Left kidney (tissue), 2 donors: ENCODE measurements around the gene TTC23. TPM values are rescaled to one million over a fixed set of nuclear protein-coding genes. Genes with fewer than 3 reads are reported as not detected.
A peak's percentile ranks its signal among the peaks of the same experiment; 100 is the strongest.

Source experiments
- DNase-seq: peaks from one replicate; pipeline ENCODE4 v3.0.0-alpha.2; 2013
- polyA plus RNA-seq: library from polyadenylated mRNA; unstranded; fragments of 120-200 nt; gene quantifications from one replicate; pipeline ENCODE4 v1.2.1, GENCODE V29; 2013; ENCODE audit not compliant: insufficient read length

The TTC23 gene
- polyA plus RNA-seq, 1 donor, result 35.3 TPM

DNA sequence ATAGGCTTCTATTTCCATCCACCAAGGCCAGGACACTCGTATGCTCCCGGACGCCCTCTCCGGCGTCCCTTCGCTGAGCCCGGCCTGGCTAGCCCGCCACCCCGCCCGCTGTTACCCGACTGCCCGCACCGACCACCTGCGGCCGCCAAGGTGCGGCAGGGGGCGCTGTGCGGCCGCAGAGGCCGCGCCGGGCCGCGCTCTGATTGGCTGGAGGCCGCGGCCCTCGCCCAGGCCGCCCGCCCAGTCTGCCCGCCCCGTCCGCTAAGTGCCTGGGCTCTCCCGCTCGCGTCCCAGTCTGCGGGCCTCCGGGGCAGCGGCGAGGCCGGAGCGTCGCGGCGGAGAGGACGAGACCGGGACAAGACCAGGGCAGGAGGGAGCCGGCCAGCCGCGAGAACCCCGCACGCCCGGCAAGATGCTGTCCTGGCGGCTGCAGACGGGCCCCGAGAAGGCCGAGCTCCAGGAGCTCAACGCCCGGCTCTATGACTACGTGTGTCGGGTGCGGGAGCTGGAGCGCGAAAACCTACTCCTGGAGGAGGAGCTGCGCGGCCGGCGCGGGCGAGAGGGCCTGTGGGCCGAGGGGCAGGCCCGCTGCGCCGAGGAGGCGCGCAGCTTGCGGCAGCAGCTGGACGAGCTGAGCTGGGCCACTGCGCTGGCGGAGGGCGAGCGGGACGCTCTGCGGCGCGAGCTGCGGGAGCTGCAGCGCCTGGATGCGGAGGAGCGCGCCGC lies 144.4 kb downstream of the TTC23 start, which contains the start of gene SYNM:
TSS of gene SYNM (plus strand) at position 293 of the 726 bp plus-strand sequence. CDS start at position 413, 120 bp downstream.
- DNase-seq, result peak; percentile 77

DNA sequence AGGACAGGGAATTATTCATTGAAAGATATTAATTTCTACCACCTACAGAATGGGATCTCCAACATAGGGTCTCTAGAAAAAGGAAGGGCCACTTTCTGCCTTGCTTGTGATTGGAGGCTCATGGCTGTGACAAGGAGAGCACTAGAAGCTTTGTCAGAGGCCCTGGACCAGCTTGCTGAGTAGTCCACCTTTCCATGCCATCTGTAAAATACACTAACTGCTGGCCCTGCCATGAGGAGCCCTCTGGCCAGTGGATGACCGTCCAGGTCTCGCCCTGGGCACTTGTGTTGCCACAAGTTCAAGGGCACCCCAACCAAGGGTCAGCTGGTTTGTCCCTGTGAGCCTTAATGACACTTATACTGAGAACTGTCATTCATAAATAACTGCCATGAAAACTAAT lies 146.1 kb downstream of the TTC23 start:
- DNase-seq, result no peak

DNA sequence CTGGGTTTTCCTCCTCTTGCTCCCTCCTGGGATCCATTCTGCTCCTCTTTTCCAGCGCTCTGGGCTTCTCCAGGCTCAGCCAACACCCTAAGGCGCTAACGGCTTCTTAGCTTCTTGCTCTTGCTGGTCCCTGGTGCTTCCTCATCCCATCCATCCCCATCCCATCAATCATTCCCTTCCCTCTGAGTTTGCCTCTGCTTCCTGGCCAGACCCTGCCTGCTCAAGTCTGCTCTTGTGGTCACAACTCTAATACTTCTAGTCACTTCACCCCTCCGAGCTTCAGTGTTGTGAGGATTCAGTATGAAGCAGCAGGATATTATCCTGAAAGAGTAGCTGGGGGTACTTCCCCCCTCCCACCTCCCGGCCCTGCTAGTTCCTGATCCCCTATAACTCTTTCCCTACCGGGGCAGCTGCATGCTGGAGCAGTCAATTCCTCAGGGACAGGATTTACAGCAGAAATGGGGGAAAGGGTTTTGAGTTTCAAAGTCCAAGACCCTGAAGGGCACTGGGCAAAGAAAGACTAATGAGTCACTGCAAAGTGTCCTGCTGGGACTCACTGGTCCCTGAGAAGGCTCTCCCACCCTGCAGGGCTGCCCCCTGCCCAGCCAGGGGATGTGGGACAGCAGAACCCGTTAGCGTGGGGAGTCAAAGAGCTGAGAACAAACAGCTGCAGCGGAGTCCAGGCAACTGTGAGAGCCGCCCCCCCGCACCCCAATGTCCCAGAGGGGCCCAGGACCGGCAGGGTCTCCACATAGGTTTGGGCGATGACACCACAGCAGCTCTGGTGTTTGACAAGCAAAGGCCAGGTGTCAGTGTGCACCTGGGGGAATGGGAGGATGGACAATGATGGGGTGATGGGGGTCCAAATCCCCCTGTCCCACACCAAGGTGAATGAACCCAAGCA lies 146.8 kb downstream of the TTC23 start:
- DNase-seq, result no peak

DNA sequence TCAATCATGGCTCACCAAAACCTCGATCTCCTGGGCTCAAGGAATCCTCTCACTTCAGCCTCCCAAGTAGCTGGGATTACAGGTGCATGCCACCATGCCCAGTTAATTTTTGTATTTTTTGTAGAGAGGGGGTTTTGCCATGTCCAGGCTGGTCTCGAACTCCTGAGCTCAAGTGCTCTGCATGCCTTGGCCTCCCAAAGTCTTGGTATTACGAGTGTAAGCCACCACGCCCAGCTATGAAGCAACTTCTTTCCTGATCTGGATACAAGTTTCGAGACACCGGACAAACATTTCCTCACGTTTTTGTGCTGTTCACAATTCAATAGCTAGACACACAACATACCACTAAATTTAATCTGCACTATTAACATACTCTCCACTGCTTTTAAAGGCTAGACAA lies 147.9 kb downstream of the TTC23 start:
- no peak for DNase-seq

DNA sequence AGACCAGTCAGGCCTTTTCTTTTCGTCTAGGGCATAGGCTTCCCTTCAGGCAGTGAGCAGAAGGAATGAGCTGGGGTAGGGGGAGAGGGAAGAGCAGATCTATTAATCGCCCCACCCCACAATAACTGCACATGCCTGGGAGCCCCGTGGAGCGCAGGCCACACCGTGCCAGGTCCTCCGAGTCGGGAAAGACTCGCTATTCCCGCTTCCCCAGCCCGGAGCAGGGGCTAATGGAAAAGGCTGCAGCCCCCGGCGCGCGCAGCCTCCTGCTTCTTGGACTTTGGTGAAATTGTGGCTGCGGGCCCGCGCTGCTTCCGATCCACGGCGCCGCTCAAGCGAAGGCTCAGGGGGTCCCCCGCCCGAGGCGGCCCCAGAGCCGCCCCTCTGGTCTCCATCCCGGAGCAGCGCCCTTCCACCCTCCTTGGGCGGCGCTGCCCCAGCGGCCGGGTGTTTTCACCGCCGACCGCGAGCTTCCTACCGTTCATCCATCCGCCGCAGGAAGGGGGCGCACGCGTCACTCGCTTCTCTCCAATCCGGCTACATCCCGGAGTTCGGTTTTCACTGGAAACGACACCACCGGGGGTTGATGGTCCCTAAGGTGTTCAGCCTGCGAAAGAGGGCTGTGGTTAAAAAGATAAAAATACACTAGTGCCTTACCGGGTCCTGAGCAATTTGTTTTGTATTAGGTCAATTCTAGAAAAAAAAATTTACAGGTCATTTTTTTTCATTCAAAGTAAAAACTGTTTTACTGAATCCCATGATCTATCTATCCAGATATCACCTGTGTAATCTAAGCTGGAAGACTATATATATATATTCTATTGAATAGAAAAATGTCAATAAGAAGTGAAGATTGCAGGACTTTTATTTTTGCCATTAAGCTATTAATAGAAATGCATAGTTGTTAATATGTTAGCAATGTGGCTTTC lies 148.9 kb downstream of the TTC23 start:
- peak; percentile 77 for DNase-seq

DNA sequence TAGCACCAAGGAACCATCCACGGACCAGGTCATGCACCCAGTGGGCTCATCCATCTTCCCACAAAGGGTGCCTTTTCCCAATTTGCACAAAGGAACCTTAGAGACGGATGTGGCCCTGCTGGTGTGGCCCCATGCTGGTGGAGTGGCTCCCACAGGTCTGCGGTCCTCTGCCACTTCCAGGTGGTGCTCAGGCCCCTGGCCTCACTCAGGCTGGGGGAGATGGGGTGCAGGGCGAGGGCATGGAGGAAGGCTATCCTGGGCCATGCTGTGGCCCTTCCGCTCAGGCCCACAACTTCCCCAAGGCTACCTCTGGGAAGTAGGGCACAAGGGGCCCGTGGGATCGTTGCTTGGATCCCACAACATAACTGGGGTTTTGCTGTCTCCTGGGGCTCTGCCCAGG lies 149.7 kb downstream of the TTC23 start:
- DNase-seq, result no peak

DNA sequence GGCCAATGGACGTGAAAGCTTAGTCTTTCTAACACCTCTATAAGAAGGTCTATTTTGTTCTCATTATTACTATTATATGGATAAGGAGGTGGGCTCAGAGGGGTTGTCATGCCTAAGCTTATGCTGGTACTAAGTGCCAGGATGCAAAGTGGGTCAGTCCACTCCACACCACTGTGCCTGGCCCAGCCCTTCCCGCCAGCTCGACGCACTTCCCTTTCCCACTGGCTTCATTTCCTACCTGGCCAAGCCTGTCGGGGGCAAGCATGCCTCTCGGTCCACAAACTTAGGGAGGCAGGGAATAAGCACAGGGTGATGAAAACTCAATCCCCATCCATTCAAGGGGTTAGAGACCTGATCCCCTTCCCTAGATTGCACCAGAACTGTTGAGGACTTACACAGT lies 150.4 kb downstream of the TTC23 start:
- no peak for DNase-seq

DNA sequence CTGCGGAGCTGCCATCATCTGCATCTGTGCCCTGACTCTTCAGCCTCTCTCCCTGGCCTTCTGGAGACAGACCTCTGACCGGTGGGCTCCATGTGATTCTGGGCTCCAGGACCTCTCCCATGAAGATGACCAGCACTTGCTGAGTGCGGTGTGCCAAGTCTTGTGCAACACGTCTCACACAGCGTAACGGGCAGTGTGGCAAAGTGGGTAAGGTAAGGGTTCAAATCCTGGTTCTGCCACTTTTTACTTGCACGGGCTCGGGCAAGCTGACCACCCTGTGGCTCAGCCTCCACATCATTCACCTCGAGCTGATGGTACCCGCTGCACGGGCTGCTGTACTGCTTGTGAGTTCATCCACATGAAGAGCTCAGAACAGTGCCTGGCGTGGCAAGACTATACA lies 151.0 kb downstream of the TTC23 start:
- DNase-seq, result no peak

DNA sequence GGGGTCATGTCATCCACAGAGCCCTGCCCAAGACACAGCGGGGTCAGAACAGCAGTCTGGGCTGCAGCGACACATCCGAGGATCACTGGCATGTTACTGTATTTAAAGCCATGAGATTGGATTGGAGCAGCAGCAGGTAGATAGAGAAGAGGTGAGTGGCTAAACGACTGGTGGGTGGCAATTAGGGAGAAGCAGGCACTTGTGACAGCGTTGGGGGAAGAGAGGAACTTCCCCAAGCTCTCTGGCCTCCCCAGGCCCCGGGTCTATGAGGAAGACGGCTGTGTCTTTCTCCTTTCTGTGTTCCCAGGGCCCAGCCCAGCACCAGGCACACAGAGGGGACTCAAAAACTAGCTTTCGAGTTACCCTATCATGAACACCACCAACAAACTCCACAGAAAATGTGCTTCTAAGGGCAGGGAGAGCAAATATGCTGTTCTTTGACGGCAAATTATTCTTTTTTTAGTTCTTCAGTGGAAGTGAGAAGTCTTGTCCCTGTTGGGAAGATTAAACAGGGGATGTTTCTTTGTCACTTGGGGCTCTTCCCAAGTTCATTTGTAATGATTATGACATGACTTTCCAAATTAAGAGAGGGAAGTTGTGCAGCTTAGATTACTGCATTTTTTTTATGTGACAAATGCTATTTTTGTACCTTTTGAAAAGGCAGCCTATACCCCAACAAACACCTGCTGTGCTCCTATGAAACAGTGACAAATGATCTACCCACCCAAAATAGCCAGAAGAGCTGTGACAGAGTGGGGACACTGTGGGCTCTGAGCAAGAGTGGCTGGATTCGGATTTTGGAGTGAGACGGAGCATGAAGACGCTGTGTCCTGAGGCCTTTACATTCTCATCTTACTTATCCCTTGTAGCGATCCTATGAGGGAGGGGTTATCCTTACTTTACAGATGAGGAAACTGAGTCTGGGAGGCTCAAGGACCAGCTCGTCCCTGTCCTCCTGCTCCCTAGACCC lies 151.7 kb downstream of the TTC23 start:
- no peak for DNase-seq

DNA sequence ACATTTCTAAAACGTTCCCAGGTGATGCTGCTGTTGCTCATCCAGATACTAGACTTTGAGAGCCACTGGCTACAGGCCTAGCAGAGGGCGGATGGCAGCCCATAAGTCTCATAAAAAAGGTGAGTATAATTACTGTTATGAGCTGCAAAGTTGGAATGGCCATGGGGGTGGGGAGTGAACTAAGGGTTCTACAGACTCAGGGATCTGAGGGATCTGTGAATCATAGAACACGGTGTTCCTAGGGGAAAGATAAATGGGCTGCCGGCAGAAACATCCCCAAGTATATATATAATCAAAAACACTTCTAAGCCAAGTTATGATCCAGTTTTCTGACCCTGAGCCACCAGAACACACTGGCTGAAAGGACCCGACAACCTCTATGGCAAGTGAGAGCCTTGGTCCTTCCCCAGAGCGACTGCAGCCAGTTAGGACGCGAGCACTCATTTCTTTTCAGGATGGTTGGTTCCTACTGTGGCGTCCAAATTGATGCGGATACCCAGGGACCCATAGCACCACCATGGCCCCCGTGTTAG lies 152.4 kb downstream of the TTC23 start:
- DNase-seq, result no peak

DNA sequence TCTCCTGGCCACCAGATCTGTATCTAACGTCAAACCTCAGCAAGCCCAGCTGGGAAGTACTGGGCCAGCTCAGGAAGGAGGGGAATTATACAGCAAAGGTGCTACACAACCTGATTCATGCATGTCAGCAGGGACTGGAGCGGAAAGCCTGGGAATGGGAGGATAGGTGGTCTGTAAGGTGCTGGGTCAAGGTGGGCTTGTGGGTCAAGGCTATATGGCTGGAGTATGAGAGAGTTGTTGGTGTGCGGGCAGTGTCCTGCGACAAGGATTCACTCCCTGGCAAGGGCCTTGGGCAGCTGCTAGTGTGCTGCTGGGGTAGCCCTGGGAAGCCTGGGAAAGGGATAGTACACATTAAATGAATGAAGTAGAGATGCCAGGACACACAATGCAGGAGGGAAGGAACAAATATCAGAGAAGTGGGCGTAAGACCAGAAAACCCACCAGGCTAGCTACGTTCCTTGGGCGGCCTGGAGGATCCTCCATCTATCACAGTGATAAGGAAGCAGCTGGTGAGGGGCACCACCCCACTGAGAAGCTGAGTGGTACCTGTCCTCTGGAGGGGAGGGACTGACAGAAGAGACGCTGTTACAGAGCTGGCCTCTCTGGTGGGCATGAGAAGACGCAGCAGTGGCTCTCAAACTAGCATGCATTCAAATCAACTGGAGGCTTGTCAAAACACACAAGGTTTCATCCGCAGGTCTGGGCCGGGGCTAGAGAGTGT lies 153.0 kb downstream of the TTC23 start:
- no peak for DNase-seq

DNA sequence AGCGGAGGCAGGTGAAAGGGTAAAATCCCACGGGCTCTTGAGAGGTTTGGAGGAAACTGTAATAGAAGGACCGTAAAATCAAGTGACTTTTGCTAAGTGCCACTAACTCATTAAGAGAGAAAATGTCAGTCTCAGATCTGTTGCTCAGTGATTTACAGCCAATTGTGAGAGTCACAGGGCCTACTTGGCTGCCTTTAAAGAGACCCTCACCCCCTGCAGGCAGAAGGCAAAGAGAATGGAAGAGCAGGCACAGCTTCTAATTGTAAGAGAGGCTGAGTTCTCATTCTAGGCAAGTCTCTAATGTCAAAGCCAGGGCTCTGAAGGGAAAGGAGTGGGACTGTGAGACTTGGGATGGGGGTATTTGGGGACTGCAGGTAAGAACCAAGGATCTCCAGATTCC lies 153.8 kb downstream of the TTC23 start:
- no peak for DNase-seq

DNA sequence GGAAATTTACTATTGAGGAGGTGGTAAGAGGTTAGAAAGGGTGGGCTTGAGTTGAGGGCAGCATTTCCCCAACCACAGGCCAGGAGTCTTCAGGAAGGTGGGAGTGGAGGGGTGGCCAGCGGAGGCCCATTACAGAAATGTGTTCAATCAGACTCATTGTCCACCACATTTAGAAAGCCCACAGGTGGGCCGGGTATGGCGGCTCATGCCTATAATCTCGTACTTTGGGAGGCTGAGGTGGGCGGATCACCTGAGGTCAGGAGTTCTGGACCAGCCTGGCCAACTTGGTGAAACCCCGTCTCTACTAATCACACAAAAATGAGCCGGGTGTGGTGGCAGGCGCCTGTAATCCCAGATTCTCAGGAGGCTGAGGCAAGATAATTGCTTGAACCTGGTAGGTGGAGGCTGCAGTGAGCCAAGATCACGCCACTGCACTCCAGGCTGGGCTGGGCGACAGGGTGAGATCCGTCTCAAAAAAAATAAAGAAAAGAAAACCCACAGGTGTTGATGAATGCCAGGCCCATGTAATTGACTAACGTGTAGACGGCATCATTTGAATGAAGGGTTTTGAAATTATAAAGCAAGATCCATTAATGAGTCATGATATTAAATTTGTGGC lies 156.7 kb downstream of the TTC23 start:
- DNase-seq, result no peak

DNA sequence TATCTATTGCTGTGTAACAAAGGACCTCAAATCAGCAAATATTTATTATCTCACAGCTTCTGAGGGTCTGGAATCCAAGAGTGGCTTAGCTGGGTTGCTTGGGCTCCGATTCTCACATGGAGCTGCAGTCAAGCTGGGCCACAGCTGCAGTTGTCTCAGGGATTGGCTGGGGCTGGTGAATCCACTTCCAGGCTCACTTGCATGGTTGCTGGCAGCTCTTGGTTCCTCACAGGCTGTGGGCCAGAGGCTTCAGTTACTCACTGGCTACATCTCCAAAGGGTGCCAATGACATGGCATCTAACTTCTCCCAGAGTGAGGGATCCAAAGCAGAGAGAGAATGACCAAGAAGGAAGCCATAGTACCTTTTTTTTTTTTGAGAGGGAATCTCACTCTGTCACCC lies 158.4 kb downstream of the TTC23 start:
- DNase-seq, result no peak

DNA sequence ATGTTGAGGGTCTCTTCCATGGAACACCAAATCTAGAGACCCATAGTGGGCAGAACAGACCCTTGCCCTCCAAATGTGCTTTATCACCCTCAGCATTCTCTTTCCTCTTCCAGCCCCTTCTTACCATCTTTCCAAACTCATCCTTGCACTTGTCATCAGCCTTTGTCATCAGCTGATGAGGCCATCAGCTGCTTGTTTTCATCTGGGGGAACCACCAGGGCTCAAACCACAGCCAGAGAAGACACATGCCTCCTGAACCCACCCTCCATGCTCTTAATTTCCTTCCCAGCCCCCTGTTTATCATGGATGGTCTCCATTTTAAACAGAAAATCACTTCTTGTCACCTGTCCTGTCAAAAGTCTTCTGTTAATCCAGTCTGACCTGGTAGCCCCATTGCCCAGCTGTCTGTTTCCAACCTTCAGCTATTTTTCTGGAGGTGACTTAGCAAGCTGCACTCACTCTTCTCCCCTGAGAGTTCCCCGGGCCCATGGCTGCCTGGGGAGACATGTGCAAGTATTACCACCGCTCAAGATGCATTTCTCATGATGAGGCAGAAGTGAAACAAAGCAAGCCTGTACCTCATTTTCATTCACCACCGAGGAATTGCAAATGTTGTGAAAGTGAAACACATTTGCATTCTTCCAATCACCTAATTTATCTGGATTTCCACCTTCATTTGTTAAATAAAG lies 159.2 kb downstream of the TTC23 start:
- no peak for DNase-seq

DNA sequence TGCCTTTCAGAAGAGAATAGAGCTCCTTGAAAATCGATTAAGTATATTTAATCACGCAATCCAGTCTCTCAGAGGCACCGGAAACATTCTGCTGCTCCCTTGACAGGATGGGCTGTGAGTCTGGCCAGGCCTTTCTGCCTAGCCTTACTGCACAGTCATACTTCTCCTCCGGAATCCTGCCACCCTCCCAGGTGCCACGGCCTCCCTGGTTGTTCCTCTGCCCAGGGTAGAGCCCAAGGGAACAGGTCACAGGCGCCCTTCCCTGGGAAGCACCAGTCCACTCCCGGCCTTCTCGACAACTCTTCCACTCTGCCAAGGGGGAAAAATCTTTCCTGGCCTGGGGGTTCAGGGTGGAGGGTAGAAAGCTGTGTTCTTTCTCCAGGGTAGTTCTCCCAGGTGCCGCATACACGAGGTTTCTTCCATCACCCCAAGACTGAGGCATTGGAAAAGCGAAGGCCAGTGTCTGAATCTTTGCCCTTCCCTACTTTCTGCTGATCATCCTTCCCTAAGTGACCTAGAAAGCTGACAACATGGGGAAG lies 161.9 kb downstream of the TTC23 start:
- no peak for DNase-seq

DNA sequence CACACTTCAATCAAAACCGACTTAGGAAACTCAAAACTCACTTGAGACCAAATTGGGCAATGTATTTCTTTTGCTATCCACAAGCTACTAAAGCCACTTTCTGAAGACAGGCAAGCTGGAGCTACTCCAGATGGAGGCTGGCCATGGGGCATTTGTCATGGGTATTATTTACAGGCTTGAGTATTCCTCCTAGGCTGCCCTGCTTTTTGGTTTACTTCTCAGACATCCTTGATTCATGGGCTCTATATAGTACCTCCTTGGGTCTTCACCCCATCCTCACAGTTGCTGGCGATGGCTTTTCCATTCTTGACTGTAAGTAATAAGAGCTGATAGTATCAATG lies 163.1 kb downstream of the TTC23 start:
- no peak for DNase-seq
